Endothelial cell of umbilical vein (primary cell): ENCODE measurements around the gene PCSK9. TPM values are rescaled to one million over a fixed set of nuclear protein-coding genes. Genes with fewer than 3 reads are reported as not detected.

Experiments used
- Bru-seq: library from RNA; stranded (reverse); fragments of 400-500 nt; gene quantifications from one replicate; lab custom pipeline; 2021; lab: Mats Ljungman, UMichigan
- BruChase-seq, 2 experiments: library from RNA; stranded (reverse); fragments of 400-500 nt; gene quantifications; one replicate each; lab custom pipeline; 2021; lab: Mats Ljungman, UMichigan
- BruUV-seq: library from RNA; stranded (reverse); fragments of 400-500 nt; replicated peaks from 2 replicates; lab custom pipeline; 2021; lab: Mats Ljungman, UMichigan
- CTCF ChIA-PET: fragments of 300-600, 350-600 bp; sonication (Branson Sonifier 250); formaldehyde crosslinking; loops from one replicate; lab custom pipeline; 2021; ENCODE audit warnings: antibody characterized with exemption, inconsistent platforms; lab: Charles Lee
- POLR2A ChIA-PET: fragments of 300-600, 350-600 bp; sonication (Branson Sonifier 250); formaldehyde crosslinking; loops from one replicate; lab custom pipeline; 2021; ENCODE audit warnings: antibody characterized with exemption, inconsistent platforms; lab: Charles Lee
- DNase-seq: peaks from one replicate; pipeline ENCODE4 v3.0.0-alpha.2; 2011; ENCODE audit warnings: low read depth, low spot score
- FAIRE-seq: peaks from 2 replicates; lab custom pipeline; 2011; peaks lifted over from hg19 to GRCh38; lab: Jason Lieb, UNC
- H2AFZ ChIP-seq: 2 replicates; pipeline ENCODE4 v1.6.0; 2012; ENCODE audit warnings: low read depth, low read length, control low read depth, inconsistent platforms
- H3K27ac ChIP-seq: 2 replicates; pipeline ENCODE4 v1.5.1; 2011; ENCODE audit warnings: low read depth, mild to moderate bottlenecking, control low read depth, low read length, moderate library complexity; ENCODE audit not compliant: insufficient read depth
- H3K27me3 ChIP-seq, 2 experiments: 2 replicates each; pipeline versions ENCODE4 v1.6.0 to v1.6.1; 2011; ENCODE audit warnings: low read length in 2 of 2, mixed read lengths in 1 of 2; ENCODE audit not compliant: control insufficient read depth in 2 of 2, insufficient read depth in 2 of 2
- H3K36me3 ChIP-seq, 2 experiments: 2 replicates in 1 of 2; 3 replicates in 1 of 2; pipeline ENCODE4 v1.5.1; 2011; ENCODE audit warnings: low read length in 2 of 2, mild to moderate bottlenecking in 1 of 2, moderate library complexity in 1 of 2; ENCODE audit not compliant: control insufficient read depth in 2 of 2, insufficient read depth in 2 of 2; ENCODE audit errors: extremely low read depth in 1 of 2
- H3K4me1 ChIP-seq: 3 replicates; pipeline ENCODE4 v1.5.1; 2011; ENCODE audit warnings: mild to moderate bottlenecking, low read length; ENCODE audit not compliant: control insufficient read depth, insufficient read depth; ENCODE audit errors: extremely low read depth
- H3K4me2 ChIP-seq: 2 replicates; pipeline ENCODE4 v1.6.1; 2011; ENCODE audit warnings: low read length, control low read depth, mixed read lengths; ENCODE audit not compliant: insufficient read depth
- H3K4me3 ChIP-seq, 3 experiments: fragments of 200-600 bp in 1 of 3; sonication (generic), shearing (Covaris generic) in 1 of 3; replicated peaks in 1 of 3; 2 replicates each; pipeline ENCODE4 v1.5.1; 2011 to 2016; ENCODE audit warnings: control low read depth in 3 of 3, low read length in 3 of 3, mild to moderate bottlenecking in 2 of 3, inconsistent platforms in 1 of 3, low read depth in 1 of 3, moderate library complexity in 1 of 3; ENCODE audit not compliant: insufficient read depth in 1 of 3
- H3K79me2 ChIP-seq: 2 replicates; pipeline ENCODE4 v1.6.0; 2012; ENCODE audit warnings: low read length, inconsistent platforms; ENCODE audit not compliant: control insufficient read depth, insufficient read depth
- H3K9ac ChIP-seq: replicated peaks from 2 replicates; pipeline ENCODE3; 2011; ENCODE audit warnings: low read length, control low read depth; ENCODE audit not compliant: insufficient read depth; ENCODE audit errors: extremely low read depth
- H3K9me1 ChIP-seq: replicated peaks from 3 replicates; pipeline ENCODE4 v1.6.0; 2011; ENCODE audit warnings: mild to moderate bottlenecking, low read length; ENCODE audit not compliant: control insufficient read depth, insufficient read depth; ENCODE audit errors: extremely low read depth
- H3K9me3 ChIP-seq: replicated peaks from 2 replicates; pipeline ENCODE4 v1.5.1; 2012; ENCODE audit warnings: low read length, inconsistent platforms; ENCODE audit not compliant: control insufficient read depth, insufficient read depth
- H4K20me1 ChIP-seq: replicated peaks from 2 replicates; pipeline ENCODE3; 2011; ENCODE audit warnings: mild to moderate bottlenecking, low read length; ENCODE audit not compliant: control insufficient read depth, insufficient read depth; ENCODE audit errors: extremely low read depth
- EZH2 ChIP-seq: IDR thresholded peaks from 2 replicates; pipeline ENCODE4 v1.6.1; 2012; ENCODE audit warnings: borderline replicate concordance, low read depth, mild to moderate bottlenecking, moderate library complexity, low read length, inconsistent platforms; ENCODE audit not compliant: severe bottlenecking
- FOS ChIP-seq: IDR thresholded peaks from 2 replicates; pipeline ENCODE4 v1.6.1; 2011; ENCODE audit warnings: mild to moderate bottlenecking, low read length, moderate library complexity, borderline replicate concordance; ENCODE audit not compliant: insufficient read depth
- GATA2 ChIP-seq: IDR thresholded peaks from 2 replicates; pipeline ENCODE4 v1.7.0; 2011; ENCODE audit warnings: low read depth, mild to moderate bottlenecking, moderate library complexity, mixed read lengths, low read length; ENCODE audit not compliant: insufficient read length, insufficient read depth
- MAX ChIP-seq: IDR thresholded peaks from 2 replicates; pipeline ENCODE4 v1.6.1; 2011; ENCODE audit not compliant: insufficient read depth, insufficient read length
- dilution Hi-C: fragments of 300-500 bp; cut with MboI; formaldehyde crosslinking; loops from one replicate; pipeline ENCODE4 v1.15.0; 2019; ENCODE audit warnings: low sequenced_read_pairs; ENCODE audit not compliant: extremely low pct_ligation_motif_present
- intact Hi-C: fragments of 100-400 bp; cut with micrococcal nuclease; formaldehyde crosslinking; loops from one replicate; pipeline ENCODE4 v1.10.0; 2022
- long read RNA-seq: library from polyadenylated mRNA; stranded (forward); transcript quantifications from one replicate; pipeline ENCODE4 v2.0.0, GENCODE V29; 2021
- polyA minus RNA-seq, 3 experiments: library from RNA; depleted of rRNA, polyadenylated mRNA; stranded (reverse); fragments of >200 nt; gene quantifications; 1 replicate in 1 of 3; 2 replicates in 2 of 3; pipeline ENCODE4 v1.2.3, GENCODE V29; 2011
- polyA plus RNA-seq, 4 experiments: library from polyadenylated mRNA; depleted of rRNA in 3 of 4; stranded (reverse) in 3 of 4; unstranded in 1 of 4; fragments of >200 nt; gene quantifications; 2 replicates each; pipeline versions ENCODE4 v1.2.1 to v1.2.3, GENCODE V29; 2011 to 2012; ENCODE audit warnings: missing spikeins in 1 of 4
- total RNA-seq: library from RNA; stranded (reverse); gene quantifications from 2 replicates; pipeline ENCODE4 v1.2.3, GENCODE V29; 2021

PCSK9 gene
- total RNA-seq, result 0.23 and 0.35 TPM in 2 replicates
- polyA plus RNA-seq, result 0.17 and 0.32 TPM in 2 replicates
- polyA plus RNA-seq (2011; cell fraction: cytosol; rRNA removed), result 0.11 and 0.15 TPM in 2 replicates
- polyA plus RNA-seq (2011; cell fraction: nucleus; rRNA removed), result 0.08 and 0.10 TPM in 2 replicates
- polyA plus RNA-seq (2012), result not detected in 2 replicates
- polyA minus RNA-seq, result 0.27 and 0.87 TPM in 2 replicates
- 41.3 TPM for polyA minus RNA-seq (2011; cell fraction: cytosol; rRNA and poly(A)+ RNA removed)
- 0.48 and 0.58 TPM in 2 replicates for polyA minus RNA-seq (2011; cell fraction: nucleus; rRNA and poly(A)+ RNA removed)
- Bru-seq, nascent RNA, result percentile 4 among the genes with signal in this experiment
- not detected for BruChase-seq, experiment 1, labeled RNA remaining after a 6-hour chase
- BruChase-seq, experiment 2, labeled RNA remaining after a 2-hour chase, result not detected
- long read RNA-seq, partial matches to known transcripts, result 0 of 1 reads
- long read RNA-seq, other reads (novel, unspliced or antisense), result 0 of 1 reads

GRCh38 chr1:55039342-55040082, at the start of gene PCSK9:
Gene PCSK9 (plus strand): TSS chr1:55039548. CDS start chr1:55039838, 290 bp downstream.
- no peaks in the 10 kb centered on the region for H3K36me3 ChIP-seq
- no peak within 1 kb of the TSS for H2AFZ ChIP-seq
- no peak within 1 kb of the TSS for H3K4me3 ChIP-seq
- H4K20me1 ChIP-seq, result no peaks in the 10 kb centered on the region
- ChIA-PET CTCF (interaction anchor here (2.0 kb wide), 1 partner anchor 94 kb away, joined by 6 read pairs; no protein-coding TSS in a partner anchor), POLR2A (no interaction called here)
- dilution Hi-C loops (no loop called here), intact Hi-C loops (no loop called here)
- no peak within 1 kb of the TSS for H3K4me2 ChIP-seq
- H3K4me1 ChIP-seq, result peaks cover 4% of the 10 kb centered on the region
- H3K79me2 ChIP-seq, result no peaks in the 10 kb centered on the region
- no peaks in the 10 kb centered on the region for H3K9me1 ChIP-seq
- no TSS peak for BruUV-seq
- no peak within 1 kb of the TSS for H3K9ac ChIP-seq
- H3K27ac ChIP-seq, result no peak within 1 kb of the TSS
- TF ChIP-seq GATA2 (no peak), MAX (no peak), FOS (no peak), EZH2 (peak; percentile 95)
- DNase-seq, result no peak
- FAIRE-seq, result no peak
- H3K27me3 ChIP-seq, result peaks cover 58 to 71% of the 10 kb centered on the region in 2 experiments
- H3K9me3 ChIP-seq, result no peaks in the 10 kb centered on the region
